Neural cell (in vitro differentiated cells): ENCODE results near the gene SFXN1. TPM values are rescaled to one million over a fixed set of nuclear protein-coding genes. Genes with fewer than 3 reads are reported as not detected.

Experiments used
- H2AFZ ChIP-seq: fragments of 200-600, 300-800 bp; sonication (generic), shearing (Covaris generic); 2 replicates; pipeline ENCODE4 v1.6.0; 2014; ENCODE audit warnings: low read depth, mild to moderate bottlenecking, antibody characterized with exemption, low read length, moderate library complexity
- H3F3A ChIP-seq: fragments of 200-600 bp; shearing (Covaris generic); 2 replicates; pipeline ENCODE4 v1.6.1; 2016; ENCODE audit warnings: mild to moderate bottlenecking, moderate library complexity, mixed read lengths, antibody characterized with exemption, low read length; ENCODE audit not compliant: insufficient read depth, poor library complexity, severe bottlenecking
- H3K27ac ChIP-seq: fragments of 200-600, 300-800 bp; sonication (generic), shearing (Covaris generic); 2 replicates; pipeline ENCODE4 v1.5.1; 2014; ENCODE audit warnings: mild to moderate bottlenecking, low read length, moderate library complexity
- H3K27me3 ChIP-seq: fragments of 300-800, 200-600 bp; sonication (generic), shearing (Covaris generic); 2 replicates; pipeline ENCODE4 v1.6.0; 2014; ENCODE audit warnings: mild to moderate bottlenecking, low read depth, low read length, moderate library complexity; ENCODE audit not compliant: insufficient read depth
- H3K36me3 ChIP-seq: fragments of 300-800, 200-600 bp; sonication (generic), shearing (Covaris generic); 2 replicates; pipeline ENCODE4 v1.5.1; 2014; ENCODE audit warnings: mild to moderate bottlenecking, antibody characterized with exemption, low read length, moderate library complexity; ENCODE audit not compliant: insufficient read depth
- H3K4me2 ChIP-seq: fragments of 300-800, 200-600 bp; sonication (generic), shearing (Covaris generic); 2 replicates; pipeline ENCODE4 v1.6.0; 2014; ENCODE audit warnings: mild to moderate bottlenecking, low read length
- H3K4me3 ChIP-seq: fragments of 300-800, 200-600 bp; sonication (generic), shearing (Covaris generic); 2 replicates; pipeline ENCODE4 v1.5.1; 2014; ENCODE audit warnings: mild to moderate bottlenecking, low read length, moderate library complexity
- H3K79me2 ChIP-seq: fragments of 200-600 bp; shearing (Covaris generic); replicated peaks from 2 replicates; pipeline ENCODE4 v1.6.0; 2014; ENCODE audit warnings: mild to moderate bottlenecking, low read length, moderate library complexity; ENCODE audit not compliant: insufficient read depth
- H3K9ac ChIP-seq: fragments of 300-800, 200-600 bp; sonication (generic), shearing (Covaris generic); 2 replicates; pipeline ENCODE4 v1.6.1; 2016; ENCODE audit warnings: mild to moderate bottlenecking, low read length, mixed read lengths
- H3K9me2 ChIP-seq: fragments of 200-600 bp; shearing (Covaris generic); 2 replicates; pipeline ENCODE4 v1.6.1; 2016; ENCODE audit warnings: mild to moderate bottlenecking, low read length, mixed read lengths; ENCODE audit not compliant: insufficient read depth
- H3K9me3 ChIP-seq: fragments of 200-600, 300-800 bp; sonication (generic), shearing (Covaris generic); 2 replicates; pipeline ENCODE4 v1.6.1; 2016; ENCODE audit warnings: mild to moderate bottlenecking, mixed run types, low read length, moderate library complexity, mixed read lengths
- H4K20me1 ChIP-seq: fragments of 200-600 bp; shearing (Covaris generic); 2 replicates; pipeline ENCODE4 v1.6.1; 2016; ENCODE audit warnings: mild to moderate bottlenecking, mixed run types; ENCODE audit not compliant: insufficient read depth
- EP300 ChIP-seq: fragments of 450-650 bp; conservative IDR thresholded peaks from 2 replicates; pipeline ENCODE4 v1.6.1; 2014; ENCODE audit warnings: antibody characterized with exemption, mild to moderate bottlenecking, moderate library complexity; ENCODE audit not compliant: poor library complexity, severe bottlenecking
- EZH2 ChIP-seq: fragments of 200-600, 300-800 bp; shearing (Covaris generic), sonication (generic); IDR thresholded peaks from 2 replicates; pipeline ENCODE4 v1.6.1; 2014; ENCODE audit warnings: antibody characterized with exemption, low read length, borderline replicate concordance, mild to moderate bottlenecking; ENCODE audit not compliant: insufficient read depth, poor library complexity, severe bottlenecking
- MXI1 ChIP-seq: fragments of 450-650 bp; conservative IDR thresholded peaks from 2 replicates; pipeline ENCODE4 v1.6.1; 2014; ENCODE audit warnings: antibody characterized with exemption, mild to moderate bottlenecking; ENCODE audit not compliant: poor library complexity, severe bottlenecking
- POLR2AphosphoS5 ChIP-seq: IDR thresholded peaks from 2 replicates; pipeline ENCODE4 v1.6.1; 2012
- RAD21 ChIP-seq: fragments of 450-650 bp; conservative IDR thresholded peaks from 2 replicates; pipeline ENCODE4 v1.6.1; 2014; ENCODE audit warnings: antibody characterized with exemption, mild to moderate bottlenecking, moderate library complexity
- REST ChIP-seq: IDR thresholded peaks from 2 replicates; pipeline ENCODE4 v1.6.1; 2012; ENCODE audit warnings: borderline replicate concordance
- SMC3 ChIP-seq: fragments of 450-650 bp; conservative IDR thresholded peaks from 2 replicates; pipeline ENCODE4 v1.6.1; 2014; ENCODE audit warnings: antibody characterized with exemption, mild to moderate bottlenecking, moderate library complexity; ENCODE audit not compliant: poor library complexity
- TAF1 ChIP-seq: IDR thresholded peaks from 2 replicates; pipeline ENCODE4 v1.6.1; 2012; ENCODE audit warnings: low read depth
- polyA plus RNA-seq: library from polyadenylated mRNA; depleted of rRNA; stranded (reverse); fragments of >200 nt; gene quantifications from 2 replicates; pipeline ENCODE4 v1.2.3, GENCODE V29; 2014

Gene SFXN1
- polyA plus RNA-seq, 1 donor from 2014 or later: 109 TPM

GRCh38 chr5:175569701-175570100 lies 91.3 kb downstream of the SFXN1 start:
- no peak overlapping the region for H3K9ac ChIP-seq
- H3K4me2 ChIP-seq: no peak overlapping the region
- no peaks in the 10 kb centered on the region for H3F3A ChIP-seq
- H3K27me3 ChIP-seq: no peaks in the 10 kb centered on the region
- no peak overlapping the region for H2AFZ ChIP-seq
- H3K36me3 ChIP-seq: no peaks in the 10 kb centered on the region
- TF ChIP-seq TAF1 (no peak), EP300 (no peak)
- no peaks in the 10 kb centered on the region for H3K9me2 ChIP-seq
- H3K27ac ChIP-seq: no peak overlapping the region
- no peaks in the 10 kb centered on the region for H4K20me1 ChIP-seq
- H3K79me2 ChIP-seq: no peaks in the 10 kb centered on the region
- H3K9me3 ChIP-seq: no peaks in the 10 kb centered on the region
- no peak overlapping the region for H3K4me3 ChIP-seq

GRCh38 chr5:175572886-175573285 lies 94.5 kb downstream of the SFXN1 start:
- H4K20me1 ChIP-seq: no peaks in the 10 kb centered on the region
- no peaks in the 10 kb centered on the region for H3K79me2 ChIP-seq
- H3K27ac ChIP-seq: no peak overlapping the region
- no peak overlapping the region for H3K4me3 ChIP-seq
- no peak overlapping the region for H3K4me2 ChIP-seq
- TF ChIP-seq RAD21 (no peak), EZH2 (no peak), SMC3 (no peak), REST (no peak), POLR2AphosphoS5 (no peak)
- no peak overlapping the region for H2AFZ ChIP-seq
- no peaks in the 10 kb centered on the region for H3K27me3 ChIP-seq
- no peaks in the 10 kb centered on the region for H3K9me3 ChIP-seq
- no peak overlapping the region for H3K9ac ChIP-seq
- no peaks in the 10 kb centered on the region for H3K9me2 ChIP-seq
- H3F3A ChIP-seq: no peaks in the 10 kb centered on the region
- H3K36me3 ChIP-seq: no peaks in the 10 kb centered on the region

DNA sequence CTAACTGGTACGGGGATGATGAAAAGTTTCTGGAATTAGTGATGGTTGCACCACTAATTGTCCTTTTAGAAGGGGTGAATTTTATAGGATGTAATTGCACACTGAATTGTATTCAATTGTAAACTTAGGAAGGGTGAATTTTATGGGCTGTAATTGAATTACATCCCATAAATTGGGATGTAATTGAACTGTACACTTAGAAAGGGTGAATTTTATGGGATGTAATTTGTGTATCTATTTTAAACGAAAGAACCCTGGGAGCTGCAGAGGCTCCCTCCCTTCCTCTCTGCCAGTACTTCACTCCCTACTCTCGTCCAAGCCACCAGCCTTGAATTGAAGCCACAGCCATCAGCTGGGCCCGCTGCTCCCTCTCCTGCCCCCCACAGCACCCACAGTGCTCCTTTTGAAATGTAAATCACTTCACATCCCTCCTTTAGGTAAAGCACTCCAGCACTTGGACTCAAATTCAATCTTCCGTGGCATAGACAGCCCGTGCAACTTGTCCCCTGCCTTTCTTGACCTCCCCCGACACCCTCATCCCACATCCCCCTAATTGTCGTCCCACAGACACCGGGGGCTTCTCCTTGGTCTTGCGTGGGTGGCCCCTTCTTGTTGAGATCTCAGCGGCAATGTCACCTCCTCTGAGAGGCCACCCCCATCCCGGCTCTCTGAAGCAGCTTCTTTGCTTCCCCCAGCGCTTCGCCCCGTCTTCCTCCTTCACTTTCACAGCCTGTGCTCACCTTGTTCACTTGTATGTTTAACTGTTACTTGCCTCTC lies 95.3 kb downstream of the SFXN1 start:
- Histone ChIP-seq H3K27me3 (no peaks in the 10 kb centered on the region), H2AFZ (no peak overlapping the region), H4K20me1 (no peaks in the 10 kb centered on the region), H3K4me2 (no peak overlapping the region), H3F3A (no peaks in the 10 kb centered on the region), H3K27ac (no peak overlapping the region), H3K9ac (no peak overlapping the region), H3K4me3 (no peak overlapping the region), H3K36me3 (no peaks in the 10 kb centered on the region), H3K9me2 (no peaks in the 10 kb centered on the region), H3K9me3 (no peaks in the 10 kb centered on the region), H3K79me2 (no peaks in the 10 kb centered on the region)
- TF ChIP-seq RAD21 (no peak), SMC3 (no peak), EP300 (no peak), POLR2AphosphoS5 (no peak), TAF1 (no peak), EZH2 (no peak), REST (no peak), MXI1 (no peak)
